ENCODE results near the gene DLEU7.

The DLEU7 gene

DNA sequence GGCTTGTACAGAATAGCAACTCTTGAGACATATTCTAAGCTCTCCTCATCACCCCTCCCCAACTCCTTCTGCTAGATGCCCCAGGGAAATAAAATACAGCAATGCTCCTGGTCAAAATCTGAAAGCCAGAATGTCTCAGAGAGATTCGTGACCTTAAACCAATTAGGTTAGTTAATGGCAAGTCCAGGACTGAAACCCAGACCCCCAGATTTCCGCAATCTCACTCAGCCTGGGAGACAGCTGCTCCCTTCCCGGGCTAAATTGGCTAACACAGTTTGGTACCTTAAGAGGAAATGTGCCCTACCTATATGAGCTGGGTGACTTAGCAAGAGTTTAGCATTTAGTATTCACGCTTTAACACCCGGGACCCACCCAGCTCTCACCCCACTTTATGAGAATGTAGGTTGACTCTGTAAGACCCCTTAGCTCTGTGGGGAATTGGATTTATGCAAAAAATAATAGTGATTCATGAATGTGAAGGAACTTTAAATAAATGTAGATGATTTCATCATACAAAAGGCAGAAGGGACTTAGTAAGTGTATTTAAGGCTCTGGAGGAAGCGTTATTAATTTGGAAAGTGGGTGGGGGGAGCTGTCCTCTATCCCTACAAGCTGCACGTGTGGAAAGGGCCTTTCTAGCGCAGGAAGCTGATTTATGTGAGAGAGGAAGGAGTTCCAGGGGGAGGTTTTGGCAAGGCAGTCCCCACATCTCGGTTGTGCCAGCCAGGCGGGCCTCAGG is 1.1 kb downstream of the DLEU7 start:
- no peak for DNase-seq

DNA sequence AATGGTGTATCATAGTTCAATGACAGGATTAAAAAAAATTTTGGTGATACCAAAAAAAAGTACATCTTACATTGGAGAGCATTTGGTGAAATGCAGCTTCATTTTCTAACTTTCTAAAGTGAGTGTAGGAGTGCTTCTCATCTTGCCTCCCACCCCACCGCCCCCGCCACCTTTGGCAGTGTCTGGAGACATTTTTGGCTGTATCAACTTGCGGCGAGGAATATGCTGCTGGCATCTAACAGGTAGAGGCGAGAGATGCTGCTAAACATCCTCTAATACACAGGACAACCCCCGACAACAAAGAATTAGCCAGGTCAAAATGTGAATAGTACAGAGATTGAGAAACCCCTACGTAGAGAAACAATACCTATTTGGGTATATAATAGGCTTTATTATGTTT is 1.7 kb downstream of the DLEU7 start:
- DNase-seq, result no peak

DNA sequence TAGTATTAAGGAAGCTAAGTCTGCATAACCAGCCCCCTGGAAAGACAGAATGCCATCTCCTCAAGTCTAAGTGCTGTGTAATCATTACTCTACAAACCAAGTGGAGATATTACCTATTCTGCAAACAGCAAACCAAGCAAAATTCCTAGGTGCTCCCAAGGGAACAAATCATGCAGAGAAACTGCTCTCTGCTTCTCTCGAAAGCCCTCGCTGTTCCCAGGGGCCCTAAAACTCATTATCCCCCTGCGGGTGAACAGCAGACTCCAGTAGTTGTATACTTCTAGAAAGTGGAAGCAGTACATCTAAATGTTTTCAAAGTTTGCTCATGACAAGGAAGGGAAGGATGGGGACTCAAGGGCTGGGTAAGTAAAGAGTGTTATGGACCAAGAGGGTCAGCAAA is 3.2 kb downstream of the DLEU7 start:
- no peak for DNase-seq

DNA sequence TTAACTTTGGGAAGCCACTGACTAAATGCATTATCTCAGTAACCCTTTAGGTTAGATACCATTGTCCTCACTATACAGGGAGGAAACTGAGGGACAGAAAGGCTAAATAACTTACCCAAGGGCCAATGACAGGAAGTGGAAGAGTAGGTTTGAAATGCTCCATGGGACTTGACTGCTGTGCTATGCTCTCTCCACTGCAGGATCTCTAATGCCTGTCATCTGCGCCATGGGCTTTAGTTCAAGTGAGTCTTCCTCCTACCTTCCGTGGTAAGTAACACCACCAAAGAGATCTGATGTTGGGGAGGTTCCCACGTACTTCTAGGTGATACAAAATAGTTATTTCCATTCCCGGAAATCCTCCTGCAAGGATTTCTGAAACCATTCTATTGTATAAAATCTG is 3.7 kb downstream of the DLEU7 start:
- DNase-seq, result no peak

DNA sequence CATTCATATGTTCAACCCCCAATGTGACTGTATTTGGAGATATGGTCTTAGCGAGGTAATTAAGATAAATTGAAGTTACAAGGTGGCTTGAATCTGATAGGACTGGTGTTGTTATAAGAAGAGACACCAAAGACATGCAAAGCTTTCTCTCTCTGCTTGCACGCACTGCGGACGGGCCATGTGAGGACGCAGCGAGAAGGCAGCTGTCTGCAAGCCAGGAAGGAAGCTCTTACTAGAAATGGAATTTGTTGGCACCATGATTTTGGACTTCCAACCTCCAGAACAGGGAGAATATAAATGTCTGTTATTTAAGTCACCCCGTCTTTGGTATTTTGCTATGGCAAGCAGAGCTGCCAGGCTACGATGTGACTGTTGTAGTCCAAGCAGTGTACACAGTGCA is 4.8 kb downstream of the DLEU7 start:
- DNase-seq, result no peak

DNA sequence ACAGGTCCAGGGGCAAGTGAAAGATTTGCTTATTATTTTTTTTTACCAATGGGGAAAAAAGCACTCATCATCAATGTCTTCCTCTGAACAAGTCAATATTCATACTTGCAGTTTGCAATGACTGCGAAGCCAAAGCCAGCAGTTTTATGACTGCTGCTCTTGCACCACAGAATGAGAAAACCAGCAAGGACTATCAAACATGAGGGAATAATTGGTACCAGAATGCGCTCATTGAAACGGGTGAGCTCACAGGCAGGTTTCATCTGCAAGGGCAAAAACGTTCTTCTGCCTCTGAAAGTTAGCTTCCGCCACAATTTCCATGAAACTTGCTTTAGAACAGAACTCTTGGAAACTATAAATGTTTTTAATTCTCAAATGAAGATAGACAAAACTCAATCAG is 5.5 kb downstream of the DLEU7 start:
- no peak for DNase-seq

DNA sequence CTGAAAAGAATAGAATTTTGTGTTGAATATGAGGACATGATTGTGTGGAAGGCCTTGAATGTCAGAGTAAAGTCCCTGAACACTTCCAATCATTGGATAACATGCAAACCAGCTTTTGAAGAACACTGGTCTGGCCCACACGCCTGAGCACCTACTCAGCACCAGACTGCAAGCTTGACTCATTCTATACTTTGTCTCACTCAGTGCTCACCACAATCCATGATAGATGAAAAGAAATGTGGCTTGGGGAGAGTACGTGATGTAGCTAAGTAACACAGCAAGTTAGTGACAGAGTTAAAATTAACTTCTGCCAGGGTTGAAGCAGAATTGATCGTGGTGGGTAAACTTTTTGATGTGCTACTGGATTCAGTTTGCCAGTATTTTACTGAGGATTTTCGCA is 12.0 kb downstream of the DLEU7 start:
- DNase-seq, result no peak

DNA sequence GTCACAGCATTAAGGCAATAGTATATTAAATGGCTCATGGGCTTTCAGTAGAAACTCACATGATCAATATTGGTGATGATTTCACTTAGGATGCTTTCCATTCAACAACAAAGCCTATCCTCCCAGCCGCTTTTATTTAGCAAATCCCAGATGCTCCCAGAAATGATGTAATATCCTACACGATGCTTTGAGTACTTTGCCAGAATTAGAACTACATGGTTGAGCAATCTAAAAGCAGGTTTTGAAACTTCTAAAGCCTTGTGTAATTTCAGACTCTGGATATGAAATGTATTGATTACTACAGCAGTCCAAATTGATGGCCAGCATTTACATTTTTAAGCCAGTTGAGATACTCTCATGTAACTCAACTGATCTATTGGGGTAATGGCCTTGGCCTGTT is 13.6 kb downstream of the DLEU7 start:
- no peak for DNase-seq

DNA sequence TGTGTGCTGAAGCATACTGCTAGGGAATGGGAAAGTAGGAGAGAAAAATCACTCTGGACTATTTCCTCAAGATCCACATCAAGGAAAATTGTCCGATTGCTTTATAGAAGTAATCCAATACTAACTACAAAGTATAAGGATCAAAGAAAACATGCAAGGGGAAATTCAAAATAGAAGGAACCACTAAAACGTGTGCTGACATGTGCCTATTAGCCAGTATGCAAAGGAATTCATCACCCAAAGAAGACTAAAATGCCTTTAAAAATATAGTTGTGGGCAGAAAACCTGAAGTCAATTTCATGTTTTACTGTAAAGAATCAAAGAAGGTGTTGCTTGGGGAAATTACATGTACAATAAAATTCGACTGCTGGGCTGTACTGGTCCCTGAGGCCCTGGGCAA is 14.3 kb downstream of the DLEU7 start:
- DNase-seq, result no peak

DNA sequence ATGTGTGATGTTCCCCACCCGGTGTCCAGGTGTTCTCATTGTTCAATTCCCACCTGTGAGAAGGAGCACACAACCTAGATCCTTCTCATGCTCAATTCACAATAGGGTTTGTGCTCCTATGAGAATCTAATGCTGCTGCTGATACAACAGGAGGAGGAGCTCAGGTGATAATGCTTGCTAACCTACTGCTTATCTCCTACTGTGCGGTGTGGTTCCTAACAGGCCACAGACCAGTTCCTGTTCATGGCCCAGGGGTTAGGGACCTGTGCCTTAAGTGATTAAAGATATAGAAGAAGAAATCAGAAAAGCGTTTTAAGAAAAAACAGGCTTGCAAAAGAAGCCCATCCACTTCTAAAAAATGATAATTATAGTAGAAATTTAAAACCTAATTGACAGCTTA is 17.5 kb downstream of the DLEU7 start:
- no peak for DNase-seq

DNA sequence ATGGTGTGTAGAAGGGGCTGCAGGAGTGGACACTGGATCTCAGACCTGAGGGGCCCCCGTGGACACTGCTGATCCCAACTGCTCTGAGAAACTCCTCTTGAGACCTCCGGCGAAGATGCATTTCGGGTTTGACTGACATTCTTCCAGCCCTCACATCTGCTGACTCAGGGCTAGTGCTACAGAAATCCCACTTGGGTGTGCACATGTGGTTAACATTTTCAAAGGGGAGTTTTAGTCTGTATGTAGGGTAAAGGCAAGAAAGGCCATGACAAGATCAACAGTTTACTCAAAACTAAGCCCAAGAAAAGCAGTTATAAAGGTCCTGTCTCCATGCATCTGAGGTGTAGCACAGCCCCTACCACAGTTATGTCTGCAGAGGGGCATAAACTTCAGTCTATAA is 31.2 kb downstream of the DLEU7 start:
- no peak for DNase-seq

DNA sequence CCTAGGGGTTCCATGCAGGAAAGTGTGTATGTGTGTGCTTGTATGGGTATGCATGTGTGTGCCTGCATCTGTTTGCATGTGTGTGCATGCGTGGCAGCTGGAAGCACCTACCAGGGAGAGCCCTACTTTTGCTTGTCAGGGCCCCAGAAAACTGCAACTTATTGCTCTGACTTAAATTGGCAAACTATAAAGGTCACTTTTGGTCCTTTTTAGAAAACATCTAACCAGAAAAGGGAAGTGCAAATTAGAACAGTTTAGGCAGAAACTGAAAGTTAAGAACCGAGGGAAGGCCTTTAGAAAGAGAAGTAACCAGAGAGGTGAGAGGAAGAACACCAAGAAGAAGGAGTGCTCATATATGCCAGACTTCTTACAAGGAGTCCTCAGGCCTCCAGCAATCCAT is 32.5 kb downstream of the DLEU7 start:
- no peak for DNase-seq

DNA sequence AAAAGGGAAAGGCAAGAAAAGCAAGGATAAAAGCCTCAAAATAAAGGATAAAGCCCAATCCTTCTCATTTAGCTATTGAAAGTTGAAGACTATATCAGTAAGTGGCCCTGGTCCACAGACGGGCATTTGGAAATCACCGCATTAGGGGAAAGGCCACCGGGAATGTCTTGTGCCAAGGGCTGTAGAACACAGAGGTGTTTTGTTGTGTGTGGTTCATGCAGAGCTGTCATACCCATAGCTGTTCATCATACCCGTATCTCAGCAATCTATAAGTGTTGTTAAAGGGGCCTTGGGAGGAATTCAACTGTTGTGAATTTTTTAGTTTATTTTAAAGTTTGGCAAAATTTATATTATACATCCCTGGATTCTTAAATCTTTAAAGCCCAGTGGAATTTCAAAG is 33.0 kb downstream of the DLEU7 start:
- DNase-seq, result no peak

DNA sequence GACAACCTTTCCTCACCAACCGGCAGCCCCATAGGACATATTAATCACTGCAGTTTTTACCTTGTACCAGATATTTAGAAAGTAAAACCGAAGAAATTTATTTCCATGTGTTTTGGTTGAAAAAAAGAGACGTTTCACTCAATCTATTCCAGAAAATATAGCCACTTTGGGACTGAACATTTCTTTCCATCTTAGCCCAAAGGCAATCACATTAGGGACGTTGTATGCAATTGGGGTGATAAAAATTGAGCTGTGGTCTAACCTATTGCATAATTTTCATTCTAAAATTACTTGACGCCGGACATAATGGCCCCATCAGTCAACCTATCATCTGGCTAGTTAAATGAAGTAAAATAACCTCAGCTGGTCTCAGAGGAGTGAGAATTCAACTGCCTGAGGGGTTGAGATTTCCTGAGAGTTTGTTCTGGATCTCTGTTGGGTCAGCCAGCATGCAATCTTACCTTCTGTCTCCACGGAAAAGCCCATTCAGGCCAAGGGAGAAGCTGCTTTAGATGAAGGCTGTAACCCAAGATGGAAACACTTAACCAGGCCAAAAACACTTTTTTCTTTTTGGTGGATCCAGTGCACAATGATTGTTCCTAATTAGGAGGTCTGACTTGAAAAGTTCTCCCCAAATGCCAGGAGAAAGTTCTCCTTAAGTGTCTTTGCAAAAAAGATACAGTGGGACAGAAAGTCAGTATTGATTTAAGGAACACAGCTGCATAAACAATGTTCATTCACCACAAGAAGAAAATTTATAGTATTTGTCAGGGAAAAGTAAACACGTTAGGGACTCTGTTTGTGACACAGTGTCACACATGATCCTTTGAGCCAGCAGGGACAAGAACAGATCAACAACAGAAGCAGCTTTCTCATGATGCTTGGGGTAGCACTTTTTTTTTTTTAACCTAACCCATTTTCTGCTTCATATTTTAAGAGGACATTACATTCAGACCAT is 34.1 kb downstream of the DLEU7 start:
- DNase-seq, result no peak

DNA sequence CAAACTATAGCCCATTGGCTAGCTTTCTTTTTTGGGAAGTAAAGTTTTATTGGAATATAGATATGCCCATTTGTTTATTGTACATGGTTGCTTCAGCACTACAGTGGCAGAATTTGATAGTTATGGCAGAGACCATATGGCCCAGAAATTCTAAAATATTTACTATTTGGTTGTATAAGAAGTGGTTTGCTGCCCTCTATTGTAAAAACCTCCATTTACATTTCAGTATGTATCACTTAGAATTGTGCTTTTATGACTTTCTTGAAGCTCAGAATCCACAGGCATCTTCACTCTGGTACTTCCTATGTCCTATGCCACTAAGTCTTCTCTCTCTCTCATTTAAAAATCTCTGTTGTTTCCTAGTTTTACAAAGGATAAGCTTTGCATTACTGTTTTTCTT is 37.7 kb downstream of the DLEU7 start:
- DNase-seq, result no peak

DNA sequence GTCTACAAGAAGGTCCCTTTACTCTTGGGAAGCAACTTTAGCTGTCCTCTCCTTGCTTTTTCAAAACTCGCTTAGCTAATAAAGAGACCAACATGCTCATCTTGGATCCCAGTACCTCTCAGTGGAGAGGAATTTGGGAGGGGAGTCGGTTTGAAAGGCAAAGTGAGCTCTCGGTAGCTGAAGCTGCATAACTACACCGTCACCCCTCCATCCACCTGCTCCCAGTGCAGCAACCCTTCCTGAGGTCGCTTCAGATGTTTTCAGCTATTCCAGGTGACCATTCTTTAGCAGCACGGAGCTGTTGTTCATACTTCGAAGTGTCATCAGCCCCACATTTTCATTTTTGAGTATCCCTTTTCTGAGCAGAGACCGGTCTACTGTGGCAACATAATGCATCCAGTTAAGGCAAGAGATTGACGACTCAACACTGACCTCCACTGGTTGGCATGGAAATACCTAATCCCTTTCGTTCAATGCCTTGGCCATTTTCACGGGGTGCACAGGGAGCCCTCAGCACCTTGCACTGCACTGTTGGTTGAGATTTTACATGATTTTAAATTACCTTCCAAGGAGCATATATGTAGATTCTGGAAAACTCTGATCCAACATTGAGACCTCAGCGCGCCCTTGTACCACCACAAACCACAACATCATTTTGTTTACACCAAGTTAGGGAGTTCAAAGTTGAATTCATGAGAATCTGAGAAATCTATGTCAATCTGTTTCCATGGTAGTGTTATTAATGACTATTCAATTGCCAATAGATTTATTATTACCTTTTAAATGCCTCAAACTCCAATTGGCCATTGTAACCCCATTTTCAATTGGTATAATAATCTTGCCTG is 42.2 kb downstream of the DLEU7 start:
- peak; percentile 13 for DNase-seq

DNA sequence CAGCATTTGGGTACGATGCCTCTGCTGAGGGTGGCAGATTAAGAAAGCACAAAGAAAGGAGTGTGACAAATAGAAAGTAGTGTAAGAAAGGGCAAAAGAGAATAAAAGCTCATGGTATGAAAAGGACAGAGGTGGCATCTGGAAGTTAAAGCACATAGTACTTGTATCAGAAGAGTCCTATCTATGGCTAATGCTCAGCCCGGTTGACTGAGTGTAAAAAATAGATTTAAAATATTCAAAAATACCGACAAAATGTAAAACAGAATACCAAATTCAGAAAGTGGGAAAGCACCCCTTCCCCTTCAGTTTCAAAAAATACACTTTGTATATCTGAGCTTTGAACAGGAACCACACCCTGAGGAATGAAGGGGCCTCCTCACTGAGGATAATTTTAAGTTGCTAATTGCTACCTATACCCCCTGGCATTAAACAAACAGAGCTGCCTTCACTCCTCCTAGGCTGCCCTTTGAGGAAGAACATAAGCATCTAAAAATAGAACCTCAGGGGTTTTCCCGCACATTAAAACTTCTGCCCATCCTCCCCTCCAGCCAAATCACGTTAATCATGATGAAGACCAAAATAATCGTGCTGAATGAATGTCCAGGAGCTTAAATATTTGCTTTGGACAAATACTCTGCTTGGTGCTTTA is 43.3 kb downstream of the DLEU7 start:
- DNase-seq, result no peak

DNA sequence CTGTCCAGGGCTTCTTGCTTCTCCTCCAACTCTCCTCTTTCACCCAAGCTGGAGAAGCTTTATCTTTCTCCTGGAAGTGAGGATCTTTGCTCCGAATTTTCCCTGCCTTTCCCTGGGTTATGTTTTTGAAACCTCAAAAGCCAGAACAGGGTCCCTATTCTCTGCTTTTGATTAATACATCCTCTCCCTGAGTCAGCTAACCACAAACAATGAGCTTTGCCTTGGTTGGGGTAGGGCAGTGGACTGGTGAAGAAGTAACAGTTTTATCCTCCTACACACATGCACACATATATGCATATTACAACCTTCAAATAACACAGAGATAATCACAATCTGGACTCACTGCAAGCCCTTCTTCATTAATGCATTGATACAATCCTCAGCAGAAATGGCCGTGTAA is 44.6 kb downstream of the DLEU7 start:
- no peak for DNase-seq

DNA sequence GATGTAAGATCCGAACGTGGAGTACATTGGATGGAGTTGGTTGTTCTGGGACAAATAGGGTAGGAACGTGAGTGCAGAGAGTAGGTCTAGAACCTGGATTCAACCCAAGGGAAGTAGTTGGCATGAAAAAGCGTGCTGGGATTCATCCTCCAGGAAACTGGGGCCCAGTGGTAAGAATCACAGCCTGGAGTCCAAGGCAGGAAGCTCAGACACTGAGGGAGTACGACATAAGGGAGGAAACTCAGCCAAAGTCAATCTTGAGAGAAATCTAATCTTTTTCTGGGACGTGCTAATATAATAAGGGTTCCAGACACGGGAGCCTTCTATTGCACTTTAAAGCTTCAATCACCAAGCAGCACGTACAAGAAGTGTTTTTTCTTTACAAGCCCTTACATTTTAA is 46.4 kb downstream of the DLEU7 start:
- no peak for DNase-seq

DNA sequence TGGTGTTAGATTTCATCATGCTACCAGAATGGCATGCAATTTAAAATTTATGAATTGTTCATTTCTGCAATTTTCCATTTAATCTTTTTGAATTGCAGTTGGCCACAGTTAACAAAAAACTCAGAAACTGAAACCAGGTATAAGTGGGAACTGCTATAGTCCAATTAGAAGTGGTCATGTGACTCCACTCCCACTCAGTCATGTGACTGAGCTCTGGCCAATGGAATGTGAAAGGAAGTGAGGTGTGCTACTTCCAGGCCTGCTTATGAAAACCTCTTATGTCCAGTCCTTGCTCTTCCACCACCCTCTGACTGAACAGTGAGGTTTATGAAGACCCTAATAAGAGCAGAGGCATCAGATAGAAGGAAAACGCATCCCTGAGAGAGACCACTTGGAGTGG is 47.0 kb downstream of the DLEU7 start:
- no peak for DNase-seq

DNA sequence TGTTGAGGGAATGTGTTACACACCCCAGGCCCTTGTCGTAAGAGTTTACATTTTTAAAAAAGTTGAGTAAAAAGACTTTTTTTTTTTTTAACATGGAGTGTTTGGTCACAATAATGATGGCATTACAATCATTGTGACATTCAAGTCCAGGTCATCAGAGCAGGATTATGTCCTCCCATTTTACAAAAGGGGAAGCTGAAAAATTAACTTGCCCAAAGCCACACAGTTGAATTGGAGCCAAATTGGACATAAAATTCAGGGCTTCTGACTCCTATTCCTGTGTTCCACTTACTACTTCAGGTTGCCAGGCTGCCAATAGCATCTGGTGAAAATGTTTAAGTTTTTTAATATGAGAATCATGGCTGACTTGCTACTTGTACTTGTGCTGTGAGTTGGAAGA is 49.3 kb downstream of the DLEU7 start:
- no peak for DNase-seq

DNA sequence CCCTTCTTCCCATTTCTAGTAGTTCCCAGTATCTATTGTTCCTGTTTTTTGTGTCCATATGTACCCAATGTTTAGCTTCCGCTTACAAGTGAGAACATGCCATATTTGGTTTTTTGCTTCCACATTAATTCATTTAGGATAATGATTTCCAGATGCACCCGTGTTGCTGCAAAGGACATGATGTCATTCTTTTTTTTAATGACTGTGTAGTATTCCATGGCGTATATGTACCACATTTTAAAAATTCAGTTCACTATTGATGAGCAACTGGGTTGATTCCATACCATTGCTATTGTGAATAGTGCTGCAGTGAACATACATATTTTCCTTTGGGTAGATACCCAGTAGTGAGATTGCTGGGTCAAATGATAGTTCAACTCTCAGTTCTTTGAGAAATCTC is 50.5 kb downstream of the DLEU7 start:
- no peak for DNase-seq

Measured in NCI-H1436 treated with DMSO at 0.1 percent for 48 hours (cell line).